GM21360 (cell line): ENCODE measurements around the gene CALU.

Source experiments
- ATAC-seq: cut with Tn5 transposase; IDR thresholded peaks from one replicate; pipeline ENCODE4 v1.9.1; 2021; ENCODE audit warnings: mild to moderate bottlenecking, moderate library complexity; ENCODE audit not compliant: unreplicated experiment

CALU gene

GRCh38 chr7:128724743-128725142 lies 14.4 kb upstream of the CALU start:
- ATAC-seq, result no peak

- ATAC-seq, result no peak
Observed at GRCh38 chr7:128725531-128725930, 13.6 kb upstream of the CALU start.

- ATAC-seq, result no peak
Observed at GRCh38 chr7:128726059-128726736, 13.0 kb upstream of the CALU start.

- no peak for ATAC-seq
Observed at GRCh38 chr7:128726737-128727072, 12.5 kb upstream of the CALU start.

GRCh38 chr7:128727239-128727638 lies 11.9 kb upstream of the CALU start:
- no peak for ATAC-seq

- ATAC-seq, result no peak
Observed at GRCh38 chr7:128728598-128728997, 10.6 kb upstream of the CALU start.

GRCh38 chr7:128729494-128729893 lies 9.7 kb upstream of the CALU start:
- ATAC-seq, result no peak

GRCh38 chr7:128731184-128731583 lies 8.0 kb upstream of the CALU start:
- ATAC-seq, result no peak

- ATAC-seq, result no peak
Observed at GRCh38 chr7:128732521-128733277, 6.5 kb upstream of the CALU start.

GRCh38 chr7:128733278-128733645 lies 5.9 kb upstream of the CALU start:
- no peak for ATAC-seq

GRCh38 chr7:128734890-128735289 lies 4.3 kb upstream of the CALU start:
- ATAC-seq, result no peak

GRCh38 chr7:128735436-128735835 lies 3.7 kb upstream of the CALU start:
- no peak for ATAC-seq

GRCh38 chr7:128737441-128737840 lies 1.7 kb upstream of the CALU start:
- no peak for ATAC-seq

- ATAC-seq, result no peak
Observed at GRCh38 chr7:128737867-128738385, 1.2 kb upstream of the CALU start.

GRCh38 chr7:128738570-128739047 lies 550 bp upstream of the CALU start:
- no peak for ATAC-seq

GRCh38 chr7:128739990-128740682 lies 977 bp downstream of the CALU start:
- ATAC-seq, result no peak

- ATAC-seq, result no peak
Observed at GRCh38 chr7:128740996-128741395, 1.8 kb downstream of the CALU start.

GRCh38 chr7:128741491-128741890 lies 2.3 kb downstream of the CALU start:
- ATAC-seq, result no peak

- no peak for ATAC-seq
Observed at GRCh38 chr7:128742206-128742605, 3.0 kb downstream of the CALU start.

GRCh38 chr7:128743112-128743772 lies 4.1 kb downstream of the CALU start:
- ATAC-seq, result no peak

GRCh38 chr7:128744366-128744905 lies 5.3 kb downstream of the CALU start:
- no peak for ATAC-seq
